Activated CD4-positive, CD25-positive, alpha-beta regulatory T cell treated with anti-CD3 and anti-CD28 coated beads, Interleukin-2, amount 50 U/mL, for 72 hours (primary cell): ENCODE measurements around the gene GALNT14.
"Not testable (repeated sequence)": the region's sequence is repeated elsewhere in the genome, so short reads cannot be mapped to it uniquely, and the experiment has no call there.

Experiments used
- DNase-seq: peaks from one replicate; pipeline ENCODE4 v3.0.0; 2021

The GALNT14 gene

GRCh38 chr2:31138037-31138962, at the start of gene GALNT14:
TSS of gene GALNT14 (minus strand) at chr2:31138440. CDS start at chr2:31138086, 354 bp downstream.
- no peak for DNase-seq

- DNase-seq: no peak
These were observed 48.9 kb upstream of the GALNT14 start for GRCh38 chr2:31187166-31187565.

GRCh38 chr2:31183973-31184372, 45.7 kb upstream of the GALNT14 start:
- DNase-seq: not testable (repeated sequence)

- no peak for DNase-seq
These were observed 38.5 kb upstream of the GALNT14 start for GRCh38 chr2:31176742-31177141.

GRCh38 chr2:31171142-31171541, 32.9 kb upstream of the GALNT14 start:
- DNase-seq: no peak

GRCh38 chr2:31170071-31170698, 31.9 kb upstream of the GALNT14 start:
- peak; percentile 44 for DNase-seq

GRCh38 chr2:31168291-31168690, 30.1 kb upstream of the GALNT14 start:
- no peak for DNase-seq

GRCh38 chr2:31166925-31167324, 28.7 kb upstream of the GALNT14 start:
- DNase-seq: no peak

GRCh38 chr2:31163011-31163539, 24.8 kb upstream of the GALNT14 start:
- no peak for DNase-seq

GRCh38 chr2:31161637-31162036, 23.4 kb upstream of the GALNT14 start:
- no peak for DNase-seq

- no peak for DNase-seq
These were observed 13.3 kb upstream of the GALNT14 start for GRCh38 chr2:31151501-31151900.

- DNase-seq: no peak
These were observed 12.0 kb upstream of the GALNT14 start for GRCh38 chr2:31150120-31150670.

GRCh38 chr2:31148514-31148913, 10.3 kb upstream of the GALNT14 start:
- DNase-seq: no peak

GRCh38 chr2:31147645-31148044, 9.4 kb upstream of the GALNT14 start:
- DNase-seq: no peak

GRCh38 chr2:31142110-31142509, 3.9 kb upstream of the GALNT14 start:
- DNase-seq: no peak

GRCh38 chr2:31141443-31142085, 3.3 kb upstream of the GALNT14 start:
- DNase-seq: no peak

GRCh38 chr2:31140151-31140550, 1.9 kb upstream of the GALNT14 start:
- DNase-seq: no peak

- DNase-seq: no peak
These were observed 1.4 kb upstream of the GALNT14 start for GRCh38 chr2:31139671-31140070.

GRCh38 chr2:31137211-31138036, 816 bp downstream of the GALNT14 start:
- no peak for DNase-seq

- no peak for DNase-seq
These were observed 1.5 kb downstream of the GALNT14 start for GRCh38 chr2:31136732-31137131.

- no peak for DNase-seq
These were observed 2.2 kb downstream of the GALNT14 start for GRCh38 chr2:31136000-31136399.

- DNase-seq: no peak
These were observed 3.8 kb downstream of the GALNT14 start for GRCh38 chr2:31134480-31134879.
